H1 (cell line): ENCODE measurements around the gene KCNH6. TPM values are rescaled to one million over a fixed set of nuclear protein-coding genes. Genes with fewer than 3 reads are reported as not detected.
A peak's percentile ranks its signal among the peaks of the same experiment; 100 is the strongest.

Experiments used
- CTCF ChIA-PET: fragments of 300-600 bp; sonication (Branson Sonifier 250); formaldehyde crosslinking; loops from one replicate; lab custom pipeline; 2021; ENCODE audit not compliant: partially characterized antibody; lab: Charles Lee
- POLR2A ChIA-PET: fragments of 300-600 bp; sonication (Branson Sonifier 250); formaldehyde crosslinking; loops from one replicate; lab custom pipeline; 2021; ENCODE audit warnings: inconsistent platforms; ENCODE audit not compliant: partially characterized antibody; lab: Charles Lee
- DNase-seq, 2 experiments: peaks; one replicate each; pipeline versions ENCODE4 v3.0.0 to v3.0.0-alpha.2; 2010 to 2022; ENCODE audit warnings: low spot score in 2 of 2, low read depth in 1 of 2, mixed read lengths in 1 of 2
- FAIRE-seq: peaks from 2 replicates; lab custom pipeline; 2011; peaks lifted over from hg19 to GRCh38; lab: Jason Lieb, UNC
- H2AFZ ChIP-seq: 2 replicates; pipeline ENCODE4 v1.8.1; 2012; ENCODE audit warnings: low read length, inconsistent platforms
- H2AK5ac ChIP-seq: 2 replicates; pipeline ENCODE4 v1.6.1; 2013; ENCODE audit warnings: low read depth, low read length
- H2BK120ac ChIP-seq: replicated peaks from 2 replicates; pipeline ENCODE3; 2013; ENCODE audit warnings: low read depth, low read length, inconsistent platforms
- H2BK12ac ChIP-seq: 2 replicates; pipeline ENCODE4 v1.6.1; 2013; ENCODE audit warnings: low read depth, low read length
- H2BK15ac ChIP-seq: 2 replicates; pipeline ENCODE4 v1.6.1; 2013; ENCODE audit warnings: low read length
- H2BK20ac ChIP-seq: 2 replicates; pipeline ENCODE4 v1.6.1; 2013; ENCODE audit warnings: low read length
- H2BK5ac ChIP-seq: 2 replicates; pipeline ENCODE4 v1.6.1; 2013; ENCODE audit warnings: low read depth, low read length
- H3K14ac ChIP-seq: 2 replicates; pipeline ENCODE4 v1.6.1; 2013; ENCODE audit warnings: inconsistent platforms; ENCODE audit not compliant: insufficient read length
- H3K18ac ChIP-seq: 2 replicates; pipeline ENCODE4 v1.6.1; 2013; ENCODE audit warnings: low read length; ENCODE audit errors: extremely low read depth
- H3K23ac ChIP-seq: 2 replicates; pipeline ENCODE4 v1.6.1; 2013; ENCODE audit warnings: inconsistent platforms; ENCODE audit not compliant: insufficient read length
- H3K23me2 ChIP-seq: 2 replicates; pipeline ENCODE4 v1.6.1; 2013; ENCODE audit warnings: low read depth, low read length
- H3K27ac ChIP-seq: 2 replicates; pipeline ENCODE4 v1.6.1; 2011; ENCODE audit warnings: low read depth, low read length, inconsistent platforms
- H3K27me3 ChIP-seq, 4 experiments: replicated peaks in 1 of 4; 1 replicate in 1 of 4; 2 replicates in 3 of 4; pipeline versions ENCODE4 v1.6.1 to v1.8.1; 2011 to 2013; ENCODE audit warnings: low read length in 3 of 4, mild to moderate bottlenecking in 3 of 4, inconsistent platforms in 2 of 4, mixed read lengths in 2 of 4, moderate library complexity in 1 of 4; ENCODE audit not compliant: control insufficient read depth in 3 of 4, insufficient read depth in 3 of 4; ENCODE audit errors: extremely low read depth in 1 of 4
- H3K36me3 ChIP-seq, 4 experiments: 2 replicates each; pipeline versions ENCODE4 v1.6.1 to v1.8.1; 2011 to 2013; ENCODE audit warnings: mild to moderate bottlenecking in 4 of 4, low read length in 3 of 4, moderate library complexity in 2 of 4, control low read depth in 1 of 4, inconsistent platforms in 1 of 4; ENCODE audit not compliant: insufficient read depth in 4 of 4, control insufficient read depth in 2 of 4
- H3K4ac ChIP-seq: replicated peaks from 2 replicates; pipeline ENCODE3; 2013; ENCODE audit warnings: low read length, low read depth, mixed read lengths, inconsistent platforms; ENCODE audit not compliant: insufficient read length
- H3K4me1 ChIP-seq, 4 experiments: replicated peaks in 1 of 4; 1 replicate in 1 of 4; 2 replicates in 3 of 4; pipeline versions ENCODE4 v1.6.1 to v1.8.1; 2011 to 2013; ENCODE audit warnings: low read length in 3 of 4, inconsistent platforms in 2 of 4, mixed read lengths in 1 of 4; ENCODE audit not compliant: insufficient read depth in 4 of 4, control insufficient read depth in 3 of 4
- H3K4me2 ChIP-seq, 2 experiments: 2 replicates each; pipeline versions ENCODE4 v1.6.1 to v1.8.1; 2011 to 2013; ENCODE audit warnings: low read depth in 2 of 2, low read length in 2 of 2, control low read depth in 1 of 2, inconsistent platforms in 1 of 2, mild to moderate bottlenecking in 1 of 2; ENCODE audit not compliant: insufficient read depth in 1 of 2
- H3K4me3 ChIP-seq, 4 experiments: fragments of 200-600, 300-600 bp in 1 of 4; sonication (generic), shearing (Covaris generic), sonication (Bioruptor Twin) in 1 of 4; 2 replicates each; pipeline versions ENCODE4 v1.5.1 to v1.8.1; 2011 to 2016; ENCODE audit warnings: low read length in 4 of 4, low read depth in 3 of 4, control low read depth in 2 of 4, inconsistent platforms in 2 of 4, mild to moderate bottlenecking in 2 of 4, mixed read lengths in 1 of 4, moderate library complexity in 1 of 4; ENCODE audit not compliant: insufficient read depth in 2 of 4; ENCODE audit errors: extremely low read depth in 1 of 4
- H3K56ac ChIP-seq: replicated peaks from 2 replicates; pipeline ENCODE3; 2013; ENCODE audit warnings: low read depth, mild to moderate bottlenecking, mixed read lengths, low read length, inconsistent platforms; ENCODE audit not compliant: insufficient read length
- H3K79me1 ChIP-seq: 2 replicates; pipeline ENCODE4 v1.6.1; 2013; ENCODE audit warnings: low read depth, low read length, control low read depth
- H3K79me2 ChIP-seq, 2 experiments: 2 replicates each; pipeline versions ENCODE4 v1.6.1 to v1.8.1; 2012 to 2013; ENCODE audit warnings: low read length in 2 of 2, mild to moderate bottlenecking in 2 of 2, inconsistent platforms in 1 of 2; ENCODE audit not compliant: insufficient read depth in 2 of 2, control insufficient read depth in 1 of 2
- H3K9ac ChIP-seq, 4 experiments: replicated peaks in 1 of 4; 1 replicate in 1 of 4; 2 replicates in 3 of 4; pipeline versions ENCODE4 v1.6.1 to v1.8.1; 2011 to 2013; ENCODE audit warnings: low read depth in 3 of 4, low read length in 3 of 4, control low read depth in 2 of 4, mild to moderate bottlenecking in 2 of 4, moderate library complexity in 2 of 4, inconsistent platforms in 1 of 4; ENCODE audit errors: extremely low read depth in 1 of 4
- H3K9me3 ChIP-seq, 2 experiments: 2 replicates each; pipeline versions ENCODE4 v1.6.1 to v1.8.1; 2012 to 2013; ENCODE audit warnings: mild to moderate bottlenecking in 2 of 2, moderate library complexity in 2 of 2, control low read depth in 1 of 2, inconsistent platforms in 1 of 2, low read depth in 1 of 2, low read length in 1 of 2, mixed read lengths in 1 of 2; ENCODE audit not compliant: insufficient read depth in 2 of 2
- H4K20me1 ChIP-seq, 2 experiments: replicated peaks in 1 of 2; 2 replicates each; pipeline versions ENCODE3 to v1.8.1; 2011 to 2013; ENCODE audit warnings: inconsistent platforms in 2 of 2, low read length in 2 of 2, mild to moderate bottlenecking in 1 of 2; ENCODE audit not compliant: insufficient read depth in 2 of 2, control insufficient read depth in 1 of 2
- H4K5ac ChIP-seq: 2 replicates; pipeline ENCODE4 v1.6.1; 2013; ENCODE audit warnings: low read length, low read depth, mixed read lengths, inconsistent platforms; ENCODE audit not compliant: insufficient read length
- H4K8ac ChIP-seq: 2 replicates; pipeline ENCODE4 v1.8.0; 2013; ENCODE audit warnings: mild to moderate bottlenecking, moderate library complexity, low read length, inconsistent platforms; ENCODE audit not compliant: insufficient read depth; ENCODE audit errors: extremely low read depth
- H4K91ac ChIP-seq: replicated peaks from 2 replicates; pipeline ENCODE3; 2013; ENCODE audit warnings: low read length, mixed read lengths, inconsistent platforms; ENCODE audit not compliant: insufficient read length
- CHD1 ChIP-seq: IDR thresholded peaks from 2 replicates; pipeline ENCODE4 v1.6.1; 2012; ENCODE audit warnings: low read depth, low read length, improper control_type of control experiment
- CREB1 ChIP-seq: IDR thresholded peaks from 2 replicates; pipeline ENCODE4 v1.6.1; 2012; ENCODE audit warnings: inconsistent platforms
- CTCF ChIP-seq, 3 experiments: IDR thresholded peaks; 1 replicate in 2 of 3; 2 replicates in 1 of 3; pipeline versions ENCODE4 v1.5.1 to v1.6.1; 2011; ENCODE audit warnings: low read length in 3 of 3, mild to moderate bottlenecking in 3 of 3, inconsistent platforms in 2 of 3, low read depth in 1 of 3, moderate library complexity in 1 of 3; ENCODE audit not compliant: insufficient read depth in 1 of 3; ENCODE audit errors: control extremely low read depth in 1 of 3
- EGR1 ChIP-seq: IDR thresholded peaks from 2 replicates; pipeline ENCODE4 v1.6.1; 2011; ENCODE audit warnings: low read depth, low read length, borderline replicate concordance
- GTF2F1 ChIP-seq: IDR thresholded peaks from 2 replicates; pipeline ENCODE4 v1.6.1; 2012; ENCODE audit warnings: low read depth, low read length, improper control_type of control experiment, borderline replicate concordance
- KDM4A ChIP-seq: IDR thresholded peaks from one replicate; pipeline ENCODE4 v1.7.1; 2012; ENCODE audit warnings: low read depth, mild to moderate bottlenecking, moderate library complexity, low read length, inconsistent platforms; ENCODE audit not compliant: severe bottlenecking
- KDM5A ChIP-seq: fragments of 200-600 bp; IDR thresholded peaks from 2 replicates; pipeline ENCODE4 v1.7.1; 2012; ENCODE audit warnings: mild to moderate bottlenecking, low read length, inconsistent platforms, mixed read lengths
- NRF1 ChIP-seq: IDR thresholded peaks from 2 replicates; pipeline ENCODE4 v1.6.1; 2011; ENCODE audit warnings: mild to moderate bottlenecking, low read depth, low read length, improper control_type of control experiment
- RNF2 ChIP-seq: fragments of 200-900, 300-1000 bp; sonication (generic); IDR thresholded peaks from 2 replicates; pipeline ENCODE4 v1.7.1; 2016; ENCODE audit warnings: borderline replicate concordance, low read depth, mild to moderate bottlenecking, antibody characterized with exemption, low read length; ENCODE audit not compliant: poor library complexity, severe bottlenecking; ENCODE audit errors: missing control alignments
- SIRT6 ChIP-seq: IDR thresholded peaks from one replicate; pipeline ENCODE4 v1.7.1; 2012; ENCODE audit warnings: low read length, inconsistent platforms
- SUZ12 ChIP-seq: fragments of 200-600 bp; sonication (generic); IDR thresholded peaks from 2 replicates; pipeline ENCODE4 v1.6.1; 2012; ENCODE audit warnings: mild to moderate bottlenecking, inconsistent platforms, low read length, moderate library complexity, mixed read lengths
- TBP ChIP-seq: IDR thresholded peaks from 2 replicates; pipeline ENCODE4 v1.6.1; 2011; ENCODE audit warnings: low read depth, low read length, improper control_type of control experiment
- WGBS, 2 experiments: shearing (Covaris generic) in 1 of 2; methylation state at CpG; one replicate each; pipeline versions ENCODE4 v1.1.6 to v1.1.7; 2013 to 2015; ENCODE audit warnings: low lambda C conversion rate in 2 of 2, mixed read lengths in 2 of 2, inconsistent platforms in 1 of 2, low coverage in 1 of 2, missing lambda C conversion rate in 1 of 2; ENCODE audit not compliant: insufficient replicate concordance in 2 of 2, insufficient coverage in 1 of 2, insufficient read length in 1 of 2; ENCODE audit errors: extremely low coverage in 1 of 2, missing lambda C conversion rate in 1 of 2; 5-methylcytosine and 5-hydroxymethylcytosine counted together
- polyA plus RNA-seq, 7 experiments: library from polyadenylated mRNA; depleted of rRNA in 3 of 7; stranded (reverse) in 5 of 7; unstranded in 2 of 7; fragments of >200 nt in 5 of 7; fragments of 200-250 nt in 2 of 7; gene quantifications; 1 replicate in 5 of 7; 2 replicates in 1 of 7; 4 replicates in 1 of 7; pipeline versions ENCODE4 v1.2.1 to v1.2.3, GENCODE V29; 2011 to 2013; ENCODE audit warnings: missing spikeins in 2 of 7, mixed read lengths in 2 of 7
- total RNA-seq: library from RNA; stranded (reverse); fragmentation: NEBNext Ultra II Directional; extraction: Animal tissue kit (Norgen Biotek cat#: 25700); gene quantifications from 2 replicates; pipeline ENCODE4 v1.2.1, GENCODE V29; 2021

The KCNH6 gene
- total and polyA plus RNA-seq, 2 of the 8 experiments (the other 6 are each of a cell fraction or from before 2014, with no cell fraction given), result 1.8 to 3.6 TPM

GRCh38 chr17:63514477-63514876 lies 8.7 kb upstream of the KCNH6 start:
- H2BK20ac ChIP-seq, result no peak overlapping the region
- no peak overlapping the region for H3K23ac ChIP-seq
- POLR2A ChIA-PET, result interaction anchor here (1.2 kb wide), 1 partner anchor 9 kb away, joined by 3 read pairs; no protein-coding TSS in a partner anchor
- peaks cover 0 to 2% of the 10 kb centered on the region in 2 experiments for H4K20me1 ChIP-seq
- H4K91ac ChIP-seq, result peak overlapping the region; percentile 46
- no peak overlapping the region for H2BK12ac ChIP-seq
- no peak overlapping the region for H2BK120ac ChIP-seq
- no peak overlapping the region for H3K14ac ChIP-seq
- no peak overlapping the region for H3K9ac ChIP-seq
- no peak overlapping the region for H3K4ac ChIP-seq
- no peaks in the 10 kb centered on the region for H3K23me2 ChIP-seq
- no peak overlapping the region for H3K4me3 ChIP-seq
- no peak overlapping the region for H4K5ac ChIP-seq
- H3K79me2 ChIP-seq, result no peaks in the 10 kb centered on the region
- H3K27ac ChIP-seq, result no peak overlapping the region
- H3K56ac ChIP-seq, result no peak overlapping the region
- H3K79me1 ChIP-seq, result no peaks in the 10 kb centered on the region
- CTCF ChIA-PET, result interaction anchor here (1.2 to 3.3 kb wide), 7 partner anchors 8 to 98 kb away, joined by 3 to 25 read pairs (median 6); no protein-coding TSS in a partner anchor
- H3K4me2 ChIP-seq, result no peak overlapping the region
- no peaks in the 10 kb centered on the region for H3K36me3 ChIP-seq
- no peak overlapping the region for H2AK5ac ChIP-seq
- WGBS, 2 experiments, result 85% methylated on average over 3 of the region's 3 CpGs; no CpG with 5 or more reads in 1 of the 2 experiments
- H2BK15ac ChIP-seq, result 0 out of 2 replicates have a peak overlapping the region, but pooled peaks have one; percentile 77
- FAIRE-seq (no peak), DNase-seq (no peak)
- H3K18ac ChIP-seq, result no peak overlapping the region
- no peak overlapping the region for H4K8ac ChIP-seq
- H3K4me1 ChIP-seq, result no peaks in the 10 kb centered on the region; a peak in 1 of 7 replicates
- no peak overlapping the region for H2BK5ac ChIP-seq
- no peaks in the 10 kb centered on the region for H3K9me3 ChIP-seq
- H3K27me3 ChIP-seq, result no peaks in the 10 kb centered on the region
- no peak overlapping the region for H2AFZ ChIP-seq
- TF ChIP-seq EGR1 (no peak), CHD1 (no peak), SUZ12 (no peak), KDM4A (no peak), TBP (no peak), NRF1 (no peak), KDM5A (no peak), CTCF (IDR thresholded peaks at IDR 0.05; ENCODE audit: control extremely low read depth in 1 of 3, insufficient read depth in 1 of 3, low read depth in 1 of 3, low read length in 3 of 3) (no peak), GTF2F1 (no peak), SIRT6 (no peak), CREB1 (no peak), RNF2 (no peak)
